SH-SY5Y (cell line): ENCODE data around the gene ZBTB33.

Experiments
- GATA2 ChIP-seq: IDR thresholded peaks from 2 replicates; pipeline ENCODE4 v1.6.1; 2011; ENCODE audit warnings: mild to moderate bottlenecking, low read depth, low read length
- GATA3 ChIP-seq: IDR thresholded peaks from 2 replicates; pipeline ENCODE4 v1.6.1; 2011; ENCODE audit warnings: low read depth, mild to moderate bottlenecking, low read length, moderate library complexity

Gene ZBTB33

GRCh38 chrX:120306630-120307029 is 56.0 kb downstream of the ZBTB33 start:
- TF ChIP-seq GATA2 (no peak), GATA3 (no peak)
